ENCODE data around the gene MRFAP1. TPM values are rescaled to one million over a fixed set of nuclear protein-coding genes. Genes with fewer than 3 reads are reported as not detected.

MRFAP1 gene
- total RNA-seq, 1 donor from 2014 or later, result 178 TPM

DNA sequence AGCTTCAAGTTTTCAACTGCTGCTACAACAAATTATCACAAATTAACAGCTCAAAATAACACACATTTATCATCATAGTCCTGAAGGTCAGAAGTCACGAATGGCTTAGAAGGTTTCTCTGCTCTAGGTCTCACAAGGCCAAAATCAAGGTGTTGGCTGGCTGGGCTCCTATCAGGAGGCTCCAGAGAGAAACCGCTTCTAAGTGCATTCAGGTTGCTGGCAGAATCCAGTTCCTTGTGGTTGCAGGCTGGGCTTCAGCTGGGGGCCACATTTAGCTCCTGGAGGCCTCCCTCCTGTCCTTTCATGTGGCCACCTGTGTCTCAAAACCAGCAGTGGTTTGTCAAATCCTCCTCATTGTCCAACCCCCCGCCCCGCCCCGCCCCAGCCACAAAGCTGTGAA lies 15.4 kb downstream of the MRFAP1 start:
- H3K4me3 Mint-ChIP-seq, result no peak overlapping the region
- Histone ChIP-seq H2AFZ (replicated peaks) (no peak overlapping the region), H3K79me2 (ENCODE audit: low read depth) (no peaks in the 10 kb centered on the region), H3K27ac (no peak overlapping the region), H4K20me1 (ENCODE audit: low read depth) (no peaks in the 10 kb centered on the region), H3K9ac (no peak overlapping the region), H3K4me2 (no peak overlapping the region), H3K27me3 (peaks cover 30% of the 10 kb centered on the region), H3K4me3 (no peak overlapping the region), H3K9me3 (ENCODE audit: low read depth) (no peaks in the 10 kb centered on the region), H3K36me3 (no peaks in the 10 kb centered on the region), H3F3A (ENCODE audit: low read depth) (no peaks in the 10 kb centered on the region), H3K4me1 (no peaks in the 10 kb centered on the region)
- peaks cover 9% of the 10 kb centered on the region for H3K27me3 Mint-ChIP-seq (ENCODE audit: insufficient read depth, low read depth)
- no peaks in the 10 kb centered on the region for H3K4me1 Mint-ChIP-seq
- no peak overlapping the region for H3K27ac Mint-ChIP-seq
- no peak for DNase-seq (ENCODE audit: low spot score)
- peaks cover 7% of the 10 kb centered on the region for H3K9me3 Mint-ChIP-seq
- no peaks in the 10 kb centered on the region for H3K36me3 Mint-ChIP-seq
- TF ChIP-seq EZH2phosphoT487 (IDR thresholded peaks at IDR 0.05) (no peak), EZH2 (IDR thresholded peaks at IDR 0.05) (no peak)
- TF ChIP-seq, protein P1, sequence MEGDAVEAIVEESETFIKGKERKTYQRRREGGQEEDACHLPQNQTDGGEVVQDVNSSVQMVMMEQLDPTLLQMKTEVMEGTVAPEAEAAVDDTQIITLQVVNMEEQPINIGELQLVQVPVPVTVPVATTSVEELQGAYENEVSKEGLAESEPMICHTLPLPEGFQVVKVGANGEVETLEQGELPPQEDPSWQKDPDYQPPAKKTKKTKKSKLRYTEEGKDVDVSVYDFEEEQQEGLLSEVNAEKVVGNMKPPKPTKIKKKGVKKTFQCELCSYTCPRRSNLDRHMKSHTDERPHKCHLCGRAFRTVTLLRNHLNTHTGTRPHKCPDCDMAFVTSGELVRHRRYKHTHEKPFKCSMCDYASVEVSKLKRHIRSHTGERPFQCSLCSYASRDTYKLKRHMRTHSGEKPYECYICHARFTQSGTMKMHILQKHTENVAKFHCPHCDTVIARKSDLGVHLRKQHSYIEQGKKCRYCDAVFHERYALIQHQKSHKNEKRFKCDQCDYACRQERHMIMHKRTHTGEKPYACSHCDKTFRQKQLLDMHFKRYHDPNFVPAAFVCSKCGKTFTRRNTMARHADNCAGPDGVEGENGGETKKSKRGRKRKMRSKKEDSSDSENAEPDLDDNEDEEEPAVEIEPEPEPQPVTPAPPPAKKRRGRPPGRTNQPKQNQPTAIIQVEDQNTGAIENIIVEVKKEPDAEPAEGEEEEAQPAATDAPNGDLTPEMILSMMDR (IDR thresholded peaks at IDR 0.05), result no peak

DNA sequence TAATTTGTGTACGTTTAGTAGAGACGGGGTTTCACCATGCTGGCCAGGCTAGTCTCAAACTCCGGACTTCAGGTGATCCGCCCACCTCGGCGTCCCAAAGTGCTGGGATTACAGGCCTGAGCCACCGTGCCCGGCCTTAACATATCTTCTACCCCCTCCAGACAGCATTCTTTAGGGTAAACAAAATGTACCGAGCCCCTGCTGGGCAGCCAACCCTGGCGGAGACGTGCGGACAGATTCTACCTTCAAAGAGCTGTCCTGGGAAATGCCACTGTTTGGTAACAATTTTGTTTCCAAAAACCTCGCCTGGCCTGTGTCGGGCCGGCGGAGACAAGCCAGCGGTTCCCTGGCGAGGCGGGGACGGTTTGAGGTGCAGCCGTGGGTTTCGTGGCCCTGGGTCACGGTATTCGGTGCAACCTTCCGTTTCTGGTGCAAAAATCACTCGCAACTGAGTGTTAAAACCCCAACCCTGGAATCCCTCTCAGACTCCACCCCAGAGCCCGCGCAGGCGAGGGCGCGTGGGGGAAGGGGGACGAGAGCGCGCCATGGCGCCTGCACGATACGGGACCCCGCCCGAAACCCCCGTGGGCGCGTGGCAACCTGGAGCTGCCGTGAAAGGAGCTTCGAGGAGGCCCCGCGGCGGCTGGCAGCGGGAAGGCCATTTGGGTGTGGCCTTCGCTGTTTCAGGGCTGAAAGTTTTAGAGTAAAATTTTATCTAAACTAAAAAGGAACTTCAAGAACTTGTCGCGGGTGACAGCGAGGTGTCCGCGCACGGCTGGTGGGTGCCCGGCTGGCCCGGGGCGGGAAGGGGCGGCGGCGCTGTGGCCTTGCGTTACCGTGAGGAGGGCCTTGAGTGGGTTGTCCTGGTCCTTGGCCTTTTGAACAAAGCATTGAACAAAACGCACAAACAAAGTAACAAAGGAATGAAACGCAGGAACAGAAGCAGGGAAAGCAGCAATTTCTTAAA lies 17.0 kb downstream of the MRFAP1 start:
- no peak for DNase-seq (ENCODE audit: low spot score)
- Mint-ChIP-seq H3K27me3 (ENCODE audit: insufficient read depth, low read depth) (peaks cover 12% of the 10 kb centered on the region), H3K27ac (no peak overlapping the region), H3K4me1 (no peaks in the 10 kb centered on the region), H3K4me3 (no peak overlapping the region), H3K36me3 (no peaks in the 10 kb centered on the region), H3K9me3 (peaks cover 7% of the 10 kb centered on the region)
- H2AFZ ChIP-seq (replicated peaks), result no peak overlapping the region
- H3F3A ChIP-seq (ENCODE audit: low read depth), result no peaks in the 10 kb centered on the region
- H3K36me3 ChIP-seq, result no peaks in the 10 kb centered on the region
- H3K4me2 ChIP-seq, result no peak overlapping the region
- TF ChIP-seq EZH2phosphoT487 (IDR thresholded peaks at IDR 0.05), result no peak
- no peak for TF ChIP-seq EZH2 (IDR thresholded peaks at IDR 0.05)
- TF ChIP-seq, protein P1 (IDR thresholded peaks at IDR 0.05), result no peak
- no peaks in the 10 kb centered on the region for H3K9me3 ChIP-seq (ENCODE audit: low read depth)
- H4K20me1 ChIP-seq (ENCODE audit: low read depth), result no peaks in the 10 kb centered on the region
- peaks cover 33% of the 10 kb centered on the region for H3K27me3 ChIP-seq
- H3K9ac ChIP-seq, result no peak overlapping the region
- no peak overlapping the region for H3K27ac ChIP-seq
- no peaks in the 10 kb centered on the region for H3K4me1 ChIP-seq
- H3K79me2 ChIP-seq (ENCODE audit: low read depth), result no peaks in the 10 kb centered on the region
- no peak overlapping the region for H3K4me3 ChIP-seq

DNA sequence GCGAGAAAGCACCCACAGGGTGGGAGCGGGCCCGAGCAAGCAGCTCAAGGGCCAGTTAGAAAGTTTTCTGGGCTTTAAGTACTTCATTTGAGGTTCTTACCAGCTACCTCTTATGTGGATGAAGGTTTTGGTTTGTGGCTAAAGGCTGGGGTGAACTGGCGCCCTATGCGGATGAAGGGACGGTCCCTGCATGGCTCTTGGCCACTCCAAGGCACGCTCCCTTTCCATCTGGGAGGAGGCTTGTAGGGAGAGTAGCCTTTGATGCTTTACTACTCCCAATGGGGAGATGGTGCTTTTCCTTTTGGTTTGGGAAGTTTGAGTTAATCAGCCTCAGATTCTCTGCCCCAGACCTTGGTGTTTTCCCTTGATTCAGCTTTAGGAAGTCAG lies 17.7 kb downstream of the MRFAP1 start:
- Histone ChIP-seq H3K4me3 (no peak overlapping the region), H3K9ac (no peak overlapping the region), H4K20me1 (ENCODE audit: low read depth) (no peaks in the 10 kb centered on the region), H3F3A (ENCODE audit: low read depth) (no peaks in the 10 kb centered on the region), H3K4me1 (no peaks in the 10 kb centered on the region), H3K27ac (no peak overlapping the region), H3K9me3 (ENCODE audit: low read depth) (no peaks in the 10 kb centered on the region), H3K36me3 (no peaks in the 10 kb centered on the region), H2AFZ (replicated peaks) (peak overlapping the region; percentile 9), H3K79me2 (ENCODE audit: low read depth) (no peaks in the 10 kb centered on the region), H3K4me2 (no peak overlapping the region), H3K27me3 (peaks cover 33% of the 10 kb centered on the region)
- TF ChIP-seq EZH2phosphoT487 (IDR thresholded peaks at IDR 0.05), result no peak
- TF ChIP-seq EZH2 (IDR thresholded peaks at IDR 0.05), result no peak
- TF ChIP-seq, protein P1 (IDR thresholded peaks at IDR 0.05), result no peak
- peaks cover 7% of the 10 kb centered on the region for H3K9me3 Mint-ChIP-seq
- H3K27ac Mint-ChIP-seq, result no peak overlapping the region
- H3K4me1 Mint-ChIP-seq, result no peaks in the 10 kb centered on the region
- H3K4me3 Mint-ChIP-seq, result no peak overlapping the region
- no peaks in the 10 kb centered on the region for H3K36me3 Mint-ChIP-seq
- DNase-seq (ENCODE audit: low spot score), result no peak
- H3K27me3 Mint-ChIP-seq (ENCODE audit: insufficient read depth, low read depth), result peaks cover 12% of the 10 kb centered on the region

All from neural progenitor cell (in vitro differentiated cells).